Measurements from ENCODE around the gene CCNI2. TPM values are rescaled to one million over a fixed set of nuclear protein-coding genes. Genes with fewer than 3 reads are reported as not detected.

The CCNI2 gene
- total RNA-seq, 1 experiment from 2014 or later, result 0.49 TPM

GRCh38 chr5:132734687-132735086 is 12.5 kb upstream of the CCNI2 start:
- ChIA-PET CTCF (no interaction called here), POLR2A (no interaction called here)
- Histone ChIP-seq H3K27ac (ENCODE audit: low read length) (no peak overlapping the region), H3K36me3 (ENCODE audit: control insufficient read depth, insufficient read depth, low read length) (no peaks in the 10 kb centered on the region), H3K4me3 (ENCODE audit: low read depth in 2 of 2, low read length in 2 of 2) (no peak overlapping the region), H3K27me3 (ENCODE audit: control insufficient read depth, insufficient read depth, low read length) (no peaks in the 10 kb centered on the region), H3K9me3 (ENCODE audit: control insufficient read depth, insufficient read depth, low read depth, low read length) (no peaks in the 10 kb centered on the region), H3K4me1 (ENCODE audit: control insufficient read depth, insufficient read depth, low read length) (peaks cover 15% of the 10 kb centered on the region)
- BruUV-seq (replicated peaks), result no TSS peak
- TF ChIP-seq REST (IDR thresholded peaks at IDR 0.05; ENCODE audit: insufficient read depth in 1 of 2, low read depth in 2 of 2, low read length in 1 of 2) (no peak), SIN3A (IDR thresholded peaks at IDR 0.05; ENCODE audit: borderline replicate concordance, insufficient read depth, low read depth, low read length) (no peak), TCF7L2 (IDR thresholded peaks at IDR 0.05; ENCODE audit: low read depth, low read length) (no peak), POLR2AphosphoS5 (IDR thresholded peaks at IDR 0.05; ENCODE audit: low read depth, low read length) (no peak), CTCF (IDR thresholded peaks at IDR 0.05) (no peak)
- DNase-seq (ENCODE audit: low read depth, low spot score) (no peak), ATAC-seq (no peak)
- in situ Hi-C loops (cut with HindIII; ENCODE audit: low pct_unique_long_range_greater_than_20kb, low sequenced_read_pairs), result no loop called here
- intact Hi-C loops (cut with micrococcal nuclease; ENCODE audit: unreplicated experiment), result no loop called here

GRCh38 chr5:132736853-132737833 is 10.1 kb upstream of the CCNI2 start, which contains the start of gene KIF3A:
Gene KIF3A (minus strand): TSS chr5:132737546. CDS start chr5:132737419, 127 bp downstream.
- BruUV-seq (replicated peaks), result no TSS peak

More at GRCh38 chr5:132736853-132737833, 10.1 kb upstream of the CCNI2 start, which contains the start of gene KIF3A:
- H3K36me3 ChIP-seq (ENCODE audit: control insufficient read depth, insufficient read depth, low read length), result no peaks in the 10 kb centered on the region
- ChIA-PET POLR2A (interaction anchor here (0.6 to 1.4 kb wide), 3 partner anchors 14 to 44 kb away, joined by 3 read pairs; no protein-coding TSS in a partner anchor), CTCF (interaction anchor here (1.1 kb wide), 1 partner anchor 10 kb away, joined by 3 read pairs; the partner anchor contains the start of gene CCNI2)
- H3K27ac ChIP-seq (ENCODE audit: low read length), result peak within 1 kb of the TSS; percentile 75
- TF ChIP-seq REST (IDR thresholded peaks at IDR 0.05; ENCODE audit: insufficient read depth in 1 of 2, low read depth in 2 of 2, low read length in 1 of 2), result peak in 1 of 2 experiments; percentile 24; a peak in 1 of 4 replicates
- TF ChIP-seq SIN3A (IDR thresholded peaks at IDR 0.05; ENCODE audit: borderline replicate concordance, insufficient read depth, low read depth, low read length), result peak; percentile 76; the same call in 1 of the 2 replicates
- no peak for TF ChIP-seq TCF7L2 (IDR thresholded peaks at IDR 0.05; ENCODE audit: low read depth, low read length)
- TF ChIP-seq POLR2AphosphoS5 (IDR thresholded peaks at IDR 0.05; ENCODE audit: low read depth, low read length), result peak; percentile 82
- intact Hi-C loops (cut with micrococcal nuclease; ENCODE audit: unreplicated experiment) (no loop called here), in situ Hi-C loops (cut with HindIII; ENCODE audit: low pct_unique_long_range_greater_than_20kb, low sequenced_read_pairs) (no loop called here)
- ATAC-seq (peak; percentile 99), DNase-seq (ENCODE audit: low read depth, low spot score) (peak; percentile 88)
- H3K27me3 ChIP-seq (ENCODE audit: control insufficient read depth, insufficient read depth, low read length), result no peaks in the 10 kb centered on the region
- peak within 1 kb of the TSS; percentile 70 to 80 for H3K4me3 ChIP-seq (ENCODE audit: low read depth in 2 of 2, low read length in 2 of 2)
- no peaks in the 10 kb centered on the region for H3K9me3 ChIP-seq (ENCODE audit: control insufficient read depth, insufficient read depth, low read depth, low read length)
- peaks cover 15% of the 10 kb centered on the region for H3K4me1 ChIP-seq (ENCODE audit: control insufficient read depth, insufficient read depth, low read length)

Measured in Panc1 (cell line).